Activated naive CD4-positive, alpha-beta T cell treated with anti-CD3 and anti-CD28 coated beads, Interleukin-2, amount 50 U/mL, for 72 hours (primary cell): Measurements from ENCODE around the gene HNRNPF. TPM values are rescaled to one million over a fixed set of nuclear protein-coding genes. Genes with fewer than 3 reads are reported as not detected.
"Not testable (repeated sequence)": the region's sequence is repeated elsewhere in the genome, so short reads cannot be mapped to it uniquely, and the experiment has no call there.

ENCODE experiments used
- ATAC-seq, 2 donors: fragments of 150-1000 bp; cut with Tn5 transposase; 2 replicates each; pipeline ENCODE4 v1.10.0; 2021; ENCODE audit warnings: mild to moderate bottlenecking in 2 of 2, moderate library complexity in 2 of 2
- DNase-seq, 2 donors: peaks; one replicate each; pipeline ENCODE4 v3.0.0; 2021 to 2022; ENCODE audit warnings: low spot score in 2 of 2
- H3K27ac Mint-ChIP-seq, 2 donors: one replicate each; pipeline ENCODE4 v1.8.0; 2022; ENCODE audit warnings: mild to moderate bottlenecking in 2 of 2, mixed read lengths in 2 of 2
- H3K36me3 Mint-ChIP-seq, 2 donors: one replicate each; pipeline ENCODE4 v1.8.0; 2022; ENCODE audit warnings: mixed read lengths in 2 of 2
- H3K9me3 Mint-ChIP-seq, 2 donors: one replicate each; pipeline ENCODE4 v1.8.0; 2022; ENCODE audit warnings: mixed read lengths in 2 of 2
- total RNA-seq, 2 donors: library from RNA; stranded (reverse); gene quantifications; one replicate each; pipeline ENCODE4 v1.2.3, GENCODE V29; 2022

The HNRNPF gene
- total RNA-seq, 2 donors from 2014 or later = 410 to 434 TPM

- H3K36me3 Mint-ChIP-seq = peaks cover 57 to 59% of the 10 kb centered on the region in 2 donors
- ATAC-seq (peak; percentile 2 to 8), DNase-seq (peak; percentile 66 to 76)
- H3K27ac Mint-ChIP-seq = peak overlapping the region; percentile 98 to 99
- H3K9me3 Mint-ChIP-seq = no peaks in the 10 kb centered on the region
Observed at GRCh38 chr10:43407148-43407575, 1.8 kb downstream of the HNRNPF start.

- no peak for DNase-seq
- H3K27ac Mint-ChIP-seq = peak overlapping the region; percentile 87 to 90
- H3K36me3 Mint-ChIP-seq = peaks cover 52 to 54% of the 10 kb centered on the region in 2 donors
- ATAC-seq = no peak
- H3K9me3 Mint-ChIP-seq = no peaks in the 10 kb centered on the region
Observed at GRCh38 chr10:43404704-43405084, 4.3 kb downstream of the HNRNPF start.

GRCh38 chr10:43403911-43404703, 4.9 kb downstream of the HNRNPF start:
- peak in 1 of 2 donors; percentile 6 for ATAC-seq
- peak overlapping the region; percentile 87 to 90 for H3K27ac Mint-ChIP-seq

GRCh38 chr10:43402880-43403452, 6.0 kb downstream of the HNRNPF start:
- Mint-ChIP-seq H3K36me3 (peaks cover 40 to 41% of the 10 kb centered on the region in 2 donors), H3K9me3 (no peaks in the 10 kb centered on the region), H3K27ac (peak overlapping the region; percentile 73 to 87)
- ATAC-seq (no peak), DNase-seq (no peak)

More at GRCh38 chr10:43403911-43404703, 4.9 kb downstream of the HNRNPF start:
- H3K9me3 Mint-ChIP-seq = no peaks in the 10 kb centered on the region
- no peak for DNase-seq
- H3K36me3 Mint-ChIP-seq = peaks cover 46 to 48% of the 10 kb centered on the region in 2 donors

- Mint-ChIP-seq H3K27ac (peak overlapping the region; percentile 19 to 78), H3K9me3 (no peaks in the 10 kb centered on the region), H3K36me3 (peaks cover 38 to 40% of the 10 kb centered on the region in 2 donors)
- ATAC-seq (no peak), DNase-seq (no peak)
Observed at GRCh38 chr10:43402176-43402575, 6.8 kb downstream of the HNRNPF start.

GRCh38 chr10:43401627-43402026, 7.4 kb downstream of the HNRNPF start:
- peaks cover 38 to 42% of the 10 kb centered on the region in 2 donors for H3K36me3 Mint-ChIP-seq
- DNase-seq = no peak
- no peaks in the 10 kb centered on the region for H3K9me3 Mint-ChIP-seq
- peak overlapping the region; percentile 19 to 78 for H3K27ac Mint-ChIP-seq
- ATAC-seq = no peak

- Mint-ChIP-seq H3K27ac (peak overlapping the region; percentile 81 to 93), H3K9me3 (no peaks in the 10 kb centered on the region), H3K36me3 (peaks cover 40 to 44% of the 10 kb centered on the region in 2 donors)
- DNase-seq (no peak), ATAC-seq (peak; percentile 55 to 57)
Observed at GRCh38 chr10:43399320-43400310, 9.4 kb downstream of the HNRNPF start.

GRCh38 chr10:43398939-43399319, 10.1 kb downstream of the HNRNPF start:
- no peak for ATAC-seq
- DNase-seq = no peak
- Mint-ChIP-seq H3K27ac (peak overlapping the region; percentile 81 to 93), H3K36me3 (peaks cover 37 to 41% of the 10 kb centered on the region in 2 donors), H3K9me3 (no peaks in the 10 kb centered on the region)

GRCh38 chr10:43396928-43397624, 11.9 kb downstream of the HNRNPF start:
- H3K27ac Mint-ChIP-seq = peak overlapping the region; percentile 81 to 98
- peak; percentile 82 to 84 for ATAC-seq
- H3K9me3 Mint-ChIP-seq = no peaks in the 10 kb centered on the region
- peaks cover 45 to 50% of the 10 kb centered on the region in 2 donors for H3K36me3 Mint-ChIP-seq
- DNase-seq = peak; percentile 82 to 95

GRCh38 chr10:43396061-43396927, 12.7 kb downstream of the HNRNPF start:
- DNase-seq = peak; percentile 77
- peak; percentile 59 to 70 for ATAC-seq
- peak overlapping the region; percentile 81 to 98 for H3K27ac Mint-ChIP-seq
- peaks cover 45 to 58% of the 10 kb centered on the region in 2 donors for H3K36me3 Mint-ChIP-seq
- H3K9me3 Mint-ChIP-seq = no peaks in the 10 kb centered on the region

GRCh38 chr10:43395571-43396060, 13.4 kb downstream of the HNRNPF start:
- Mint-ChIP-seq H3K27ac (peak overlapping the region; percentile 81 to 98), H3K36me3 (peaks cover 47 to 60% of the 10 kb centered on the region in 2 donors), H3K9me3 (no peaks in the 10 kb centered on the region)
- no peak for DNase-seq
- ATAC-seq = no peak

- ATAC-seq (no peak), DNase-seq (no peak)
- Mint-ChIP-seq H3K27ac (peak overlapping the region; percentile 81 to 98), H3K9me3 (no peaks in the 10 kb centered on the region), H3K36me3 (peaks cover 53 to 65% of the 10 kb centered on the region in 2 donors)
Observed at GRCh38 chr10:43394868-43395267, 14.1 kb downstream of the HNRNPF start.

GRCh38 chr10:43393606-43394360, 15.2 kb downstream of the HNRNPF start:
- Mint-ChIP-seq H3K9me3 (no peaks in the 10 kb centered on the region), H3K36me3 (peaks cover 57 to 72% of the 10 kb centered on the region in 2 donors), H3K27ac (peak overlapping the region; percentile 74 to 79)
- DNase-seq (no peak), ATAC-seq (no peak)

GRCh38 chr10:43393186-43393585, 15.8 kb downstream of the HNRNPF start:
- not testable (repeated sequence) for H3K9me3 Mint-ChIP-seq, ATAC-seq, DNase-seq
- Mint-ChIP-seq H3K36me3 (peaks cover 63 to 77% of the 10 kb centered on the region in 2 donors), H3K27ac (peak overlapping the region; percentile 74 to 92)
